Liver (tissue), 9 donors: Measurements from ENCODE around the gene NOD1. TPM values are rescaled to one million over a fixed set of nuclear protein-coding genes. Genes with fewer than 3 reads are reported as not detected.

Experiments used
- DNase-seq: peaks from one replicate; pipeline ENCODE4 v3.0.0-alpha.2; 2017; ENCODE audit warnings: low spot score
- H3K27ac ChIP-seq, 2 donors: one replicate each; pipeline ENCODE4 v1.7.0; 2013; ENCODE audit warnings: inconsistent platforms in 2 of 2, low read length in 2 of 2, control low read depth in 1 of 2, low read depth in 1 of 2, mild to moderate bottlenecking in 1 of 2
- H3K27me3 ChIP-seq, 4 donors: one replicate each; pipeline versions ENCODE4 v1.6.1 to v1.7.0; 2013; ENCODE audit warnings: low read length in 3 of 4, inconsistent platforms in 1 of 4, mild to moderate bottlenecking in 1 of 4, moderate library complexity in 1 of 4; ENCODE audit not compliant: control insufficient read depth in 4 of 4, insufficient read depth in 4 of 4
- H3K36me3 ChIP-seq, 4 donors: one replicate each; pipeline versions ENCODE4 v1.6.1 to v1.7.0; 2013; ENCODE audit warnings: low read length in 3 of 4, mild to moderate bottlenecking in 3 of 4, low read depth in 1 of 4, moderate library complexity in 1 of 4; ENCODE audit not compliant: control insufficient read depth in 4 of 4, insufficient read depth in 3 of 4
- H3K4me1 ChIP-seq, 4 donors: one replicate each; pipeline versions ENCODE4 v1.6.1 to v1.7.0; 2013; ENCODE audit warnings: low read length in 3 of 4, mild to moderate bottlenecking in 3 of 4, moderate library complexity in 1 of 4; ENCODE audit not compliant: control insufficient read depth in 4 of 4, insufficient read depth in 4 of 4
- H3K4me3 ChIP-seq, 3 donors: one replicate each; pipeline versions ENCODE4 v1.6.1 to v1.7.0; 2013; ENCODE audit warnings: low read length in 3 of 3, control low read depth in 1 of 3, low read depth in 1 of 3, mild to moderate bottlenecking in 1 of 3
- H3K9ac ChIP-seq, 2 donors: one replicate each; pipeline ENCODE4 v1.7.0; 2013; ENCODE audit warnings: low read length in 2 of 2, mild to moderate bottlenecking in 2 of 2, moderate library complexity in 2 of 2, control low read depth in 1 of 2, low read depth in 1 of 2
- H3K9me3 ChIP-seq, 4 donors: one replicate each; pipeline versions ENCODE4 v1.6.1 to v1.7.0; 2013; ENCODE audit warnings: low read length in 3 of 4; ENCODE audit not compliant: control insufficient read depth in 4 of 4
- EGR1 ChIP-seq, 2 donors: IDR thresholded peaks; 2 replicates each; pipeline ENCODE4 v1.6.1; 2016 to 2018; ENCODE audit warnings: antibody characterized with exemption in 2 of 2, low read depth in 2 of 2
- FOXA1 ChIP-seq: IDR thresholded peaks from 2 replicates; pipeline ENCODE4 v1.6.1; 2016; ENCODE audit warnings: antibody characterized with exemption
- FOXA2 ChIP-seq: IDR thresholded peaks from 2 replicates; pipeline ENCODE4 v1.6.1; 2016; ENCODE audit warnings: antibody characterized with exemption
- GABPA ChIP-seq, 2 donors: IDR thresholded peaks in 1 of 2; conservative IDR thresholded peaks in 1 of 2; 2 replicates each; pipeline ENCODE4 v1.6.1; 2016; ENCODE audit warnings: antibody characterized with exemption in 2 of 2, mild to moderate bottlenecking in 1 of 2, moderate library complexity in 1 of 2
- HNF4A ChIP-seq, 2 donors: conservative IDR thresholded peaks; 2 replicates each; pipeline ENCODE4 v1.6.1; 2016; ENCODE audit warnings: antibody characterized with exemption in 2 of 2, mild to moderate bottlenecking in 2 of 2
- HNF4G ChIP-seq: IDR thresholded peaks from 2 replicates; pipeline ENCODE4 v1.6.1; 2016; ENCODE audit warnings: antibody characterized with exemption
- JUND ChIP-seq, 2 donors: IDR thresholded peaks; 2 replicates each; pipeline ENCODE4 v1.6.1; 2016; ENCODE audit warnings: antibody characterized with exemption in 2 of 2
- NR2F2 ChIP-seq: IDR thresholded peaks from 2 replicates; pipeline ENCODE4 v1.6.1; 2016; ENCODE audit warnings: antibody characterized with exemption
- RAD21 ChIP-seq, 2 donors: IDR thresholded peaks; 2 replicates each; pipeline ENCODE4 v1.6.1; 2016; ENCODE audit warnings: antibody characterized with exemption in 2 of 2, mild to moderate bottlenecking in 2 of 2
- RXRA ChIP-seq, 2 donors: IDR thresholded peaks; 2 replicates each; pipeline ENCODE4 v1.6.1; 2017 to 2018; ENCODE audit warnings: antibody characterized with exemption in 2 of 2, mild to moderate bottlenecking in 1 of 2
- SP1 ChIP-seq: IDR thresholded peaks from 2 replicates; pipeline ENCODE4 v1.6.1; 2018; ENCODE audit warnings: antibody characterized with exemption, mild to moderate bottlenecking
- TAF1 ChIP-seq: conservative IDR thresholded peaks from 2 replicates; pipeline ENCODE4 v1.6.1; 2016; ENCODE audit warnings: antibody characterized with exemption, mild to moderate bottlenecking
- YY1 ChIP-seq: IDR thresholded peaks from 2 replicates; pipeline ENCODE4 v1.6.1; 2016; ENCODE audit warnings: antibody characterized with exemption, mild to moderate bottlenecking
- whole genome bisulfite sequencing: extraction: QIAGEN DNeasy Blood & Tissue Kit; methylation state at CpG from one replicate; pipeline ENCODE4 v1.1.7; 2013; 5-methylcytosine and 5-hydroxymethylcytosine counted together
- polyA plus RNA-seq, 2 donors: library from polyadenylated mRNA; stranded (reverse) in 1 of 2; unstranded in 1 of 2; fragments of 200-250 nt in 1 of 2; fragments of >200 nt in 1 of 2; fragmentation: Nextera tagmentation in 1 of 2; extraction: Ambion mirVana in 1 of 2; gene quantifications; one replicate each; pipeline versions ENCODE4 v1.2.1 to v1.2.3, GENCODE V29; 2013 to 2015
- total RNA-seq, 2 donors: library from RNA; depleted of rRNA; stranded (reverse); fragments of >200 nt; gene quantifications; one replicate each; pipeline ENCODE4 v1.2.3, GENCODE V29; 2014
- TF ChIP-seq, protein P1 (sequence below): IDR thresholded peaks from 2 replicates; pipeline ENCODE4 v1.6.1; 2016; ENCODE audit warnings: antibody characterized with exemption, mild to moderate bottlenecking
- TF ChIP-seq, protein P2 (sequence below): IDR thresholded peaks from 2 replicates; pipeline ENCODE4 v1.6.1; 2016; ENCODE audit warnings: antibody characterized with exemption
- TF ChIP-seq, protein P3 (sequence below): fragments of 150-350 bp; IDR thresholded peaks from 2 replicates; pipeline ENCODE4 v1.5.1; 2017; ENCODE audit warnings: improper control_type of control experiment, low read depth, low read length; ENCODE audit not compliant: missing input control
- TF ChIP-seq, protein P4 (sequence below): IDR thresholded peaks from 2 replicates; pipeline ENCODE4 v1.6.1; 2016; ENCODE audit warnings: antibody characterized with exemption
- TF ChIP-seq, protein P5 (sequence below): IDR thresholded peaks from 2 replicates; pipeline ENCODE4 v1.6.1; 2016; ENCODE audit warnings: antibody characterized with exemption
- donor health status: healthy.
- donor health status: healthy.
- donor health status: healthy.
- donor health status: healthy.
- donor health status: healthy.

The NOD1 gene
- total and polyA plus RNA-seq, 4 donors = 1.7 to 3.5 (median 2.0) TPM

DNA sequence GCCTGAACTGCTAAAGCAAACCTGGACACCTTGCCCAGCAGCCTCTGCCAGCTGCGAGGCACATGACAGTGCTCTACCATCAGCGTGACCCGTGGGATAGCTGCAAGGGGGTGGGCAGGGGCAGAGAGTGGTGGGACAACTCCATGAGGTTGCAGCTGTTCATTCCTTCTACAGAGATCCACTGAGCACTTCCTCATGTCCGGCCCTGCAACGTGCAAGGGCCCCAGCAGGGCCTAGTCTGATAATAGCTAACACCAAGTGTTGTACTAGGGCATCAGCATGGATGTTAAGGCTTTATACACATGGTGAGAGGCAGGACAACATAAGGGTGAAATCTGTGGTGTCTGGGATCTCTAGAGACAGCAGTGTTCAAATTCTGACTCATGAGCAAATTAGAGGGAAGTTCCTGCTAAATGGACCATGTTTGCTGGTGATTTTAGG lies 14.3 kb downstream of the NOD1 start:
- H3K4me1 ChIP-seq = peaks cover 0 to 5% (median 3%) of the 10 kb centered on the region in 4 donors
- H3K36me3 ChIP-seq = peaks cover 0 to 3% (median 0%) of the 10 kb centered on the region in 4 donors
- H3K27me3 ChIP-seq = no peaks in the 10 kb centered on the region
- no peak for DNase-seq
- H3K4me3 ChIP-seq = no peak overlapping the region
- H3K27ac ChIP-seq = no peak overlapping the region
- no peaks in the 10 kb centered on the region for H3K9me3 ChIP-seq
- 60% methylated on average over 5 of the region's 5 CpGs for WGBS
- no peak overlapping the region for H3K9ac ChIP-seq
- TF ChIP-seq FOXA1 = no peak
- TF ChIP-seq, protein P1, sequence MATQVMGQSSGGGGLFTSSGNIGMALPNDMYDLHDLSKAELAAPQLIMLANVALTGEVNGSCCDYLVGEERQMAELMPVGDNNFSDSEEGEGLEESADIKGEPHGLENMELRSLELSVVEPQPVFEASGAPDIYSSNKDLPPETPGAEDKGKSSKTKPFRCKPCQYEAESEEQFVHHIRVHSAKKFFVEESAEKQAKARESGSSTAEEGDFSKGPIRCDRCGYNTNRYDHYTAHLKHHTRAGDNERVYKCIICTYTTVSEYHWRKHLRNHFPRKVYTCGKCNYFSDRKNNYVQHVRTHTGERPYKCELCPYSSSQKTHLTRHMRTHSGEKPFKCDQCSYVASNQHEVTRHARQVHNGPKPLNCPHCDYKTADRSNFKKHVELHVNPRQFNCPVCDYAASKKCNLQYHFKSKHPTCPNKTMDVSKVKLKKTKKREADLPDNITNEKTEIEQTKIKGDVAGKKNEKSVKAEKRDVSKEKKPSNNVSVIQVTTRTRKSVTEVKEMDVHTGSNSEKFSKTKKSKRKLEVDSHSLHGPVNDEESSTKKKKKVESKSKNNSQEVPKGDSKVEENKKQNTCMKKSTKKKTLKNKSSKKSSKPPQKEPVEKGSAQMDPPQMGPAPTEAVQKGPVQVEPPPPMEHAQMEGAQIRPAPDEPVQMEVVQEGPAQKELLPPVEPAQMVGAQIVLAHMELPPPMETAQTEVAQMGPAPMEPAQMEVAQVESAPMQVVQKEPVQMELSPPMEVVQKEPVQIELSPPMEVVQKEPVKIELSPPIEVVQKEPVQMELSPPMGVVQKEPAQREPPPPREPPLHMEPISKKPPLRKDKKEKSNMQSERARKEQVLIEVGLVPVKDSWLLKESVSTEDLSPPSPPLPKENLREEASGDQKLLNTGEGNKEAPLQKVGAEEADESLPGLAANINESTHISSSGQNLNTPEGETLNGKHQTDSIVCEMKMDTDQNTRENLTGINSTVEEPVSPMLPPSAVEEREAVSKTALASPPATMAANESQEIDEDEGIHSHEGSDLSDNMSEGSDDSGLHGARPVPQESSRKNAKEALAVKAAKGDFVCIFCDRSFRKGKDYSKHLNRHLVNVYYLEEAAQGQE = no peak
- TF ChIP-seq SP1 = no peak
- no peak for TF ChIP-seq FOXA2
- no peak for TF ChIP-seq EGR1 (IDR thresholded peaks at IDR 0.05; ENCODE audit: low read depth in 2 of 2)
- no peak for TF ChIP-seq RAD21 (IDR thresholded peaks at IDR 0.05)
- no peak for TF ChIP-seq HNF4A (conservative IDR thresholded peaks at IDR 0.05)
- no peak for TF ChIP-seq YY1
- TF ChIP-seq HNF4G = no peak
- no peak for TF ChIP-seq TAF1
- no peak for TF ChIP-seq RXRA (IDR thresholded peaks at IDR 0.05)
- no peak for TF ChIP-seq JUND (IDR thresholded peaks at IDR 0.05)
- TF ChIP-seq GABPA (IDR thresholded peaks at IDR 0.05 in 1 of 2, conservative IDR thresholded peaks at IDR 0.05 in 1 of 2) = no peak
- TF ChIP-seq, protein P2, sequence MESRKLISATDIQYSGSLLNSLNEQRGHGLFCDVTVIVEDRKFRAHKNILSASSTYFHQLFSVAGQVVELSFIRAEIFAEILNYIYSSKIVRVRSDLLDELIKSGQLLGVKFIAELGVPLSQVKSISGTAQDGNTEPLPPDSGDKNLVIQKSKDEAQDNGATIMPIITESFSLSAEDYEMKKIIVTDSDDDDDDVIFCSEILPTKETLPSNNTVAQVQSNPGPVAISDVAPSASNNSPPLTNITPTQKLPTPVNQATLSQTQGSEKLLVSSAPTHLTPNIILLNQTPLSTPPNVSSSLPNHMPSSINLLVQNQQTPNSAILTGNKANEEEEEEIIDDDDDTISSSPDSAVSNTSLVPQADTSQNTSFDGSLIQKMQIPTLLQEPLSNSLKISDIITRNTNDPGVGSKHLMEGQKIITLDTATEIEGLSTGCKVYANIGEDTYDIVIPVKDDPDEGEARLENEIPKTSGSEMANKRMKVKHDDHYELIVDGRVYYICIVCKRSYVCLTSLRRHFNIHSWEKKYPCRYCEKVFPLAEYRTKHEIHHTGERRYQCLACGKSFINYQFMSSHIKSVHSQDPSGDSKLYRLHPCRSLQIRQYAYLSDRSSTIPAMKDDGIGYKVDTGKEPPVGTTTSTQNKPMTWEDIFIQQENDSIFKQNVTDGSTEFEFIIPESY = no peak
- no peak for TF ChIP-seq NR2F2
- TF ChIP-seq, protein P3, sequence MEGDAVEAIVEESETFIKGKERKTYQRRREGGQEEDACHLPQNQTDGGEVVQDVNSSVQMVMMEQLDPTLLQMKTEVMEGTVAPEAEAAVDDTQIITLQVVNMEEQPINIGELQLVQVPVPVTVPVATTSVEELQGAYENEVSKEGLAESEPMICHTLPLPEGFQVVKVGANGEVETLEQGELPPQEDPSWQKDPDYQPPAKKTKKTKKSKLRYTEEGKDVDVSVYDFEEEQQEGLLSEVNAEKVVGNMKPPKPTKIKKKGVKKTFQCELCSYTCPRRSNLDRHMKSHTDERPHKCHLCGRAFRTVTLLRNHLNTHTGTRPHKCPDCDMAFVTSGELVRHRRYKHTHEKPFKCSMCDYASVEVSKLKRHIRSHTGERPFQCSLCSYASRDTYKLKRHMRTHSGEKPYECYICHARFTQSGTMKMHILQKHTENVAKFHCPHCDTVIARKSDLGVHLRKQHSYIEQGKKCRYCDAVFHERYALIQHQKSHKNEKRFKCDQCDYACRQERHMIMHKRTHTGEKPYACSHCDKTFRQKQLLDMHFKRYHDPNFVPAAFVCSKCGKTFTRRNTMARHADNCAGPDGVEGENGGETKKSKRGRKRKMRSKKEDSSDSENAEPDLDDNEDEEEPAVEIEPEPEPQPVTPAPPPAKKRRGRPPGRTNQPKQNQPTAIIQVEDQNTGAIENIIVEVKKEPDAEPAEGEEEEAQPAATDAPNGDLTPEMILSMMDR = no peak
- TF ChIP-seq, protein P4, sequence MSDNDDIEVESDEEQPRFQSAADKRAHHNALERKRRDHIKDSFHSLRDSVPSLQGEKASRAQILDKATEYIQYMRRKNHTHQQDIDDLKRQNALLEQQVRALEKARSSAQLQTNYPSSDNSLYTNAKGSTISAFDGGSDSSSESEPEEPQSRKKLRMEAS = no peak
- TF ChIP-seq, protein P5, sequence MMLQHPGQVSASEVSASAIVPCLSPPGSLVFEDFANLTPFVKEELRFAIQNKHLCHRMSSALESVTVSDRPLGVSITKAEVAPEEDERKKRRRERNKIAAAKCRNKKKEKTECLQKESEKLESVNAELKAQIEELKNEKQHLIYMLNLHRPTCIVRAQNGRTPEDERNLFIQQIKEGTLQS = no peak
